Esophagus squamous epithelium (tissue), 5 donors: ENCODE measurements around the gene HOXA10. TPM values are rescaled to one million over a fixed set of nuclear protein-coding genes. Genes with fewer than 3 reads are reported as not detected.

Experiments
- DNase-seq: peaks from one replicate; lab custom pipeline; 2025; lab: John Stamatoyannopoulos, UW
- H3K27ac ChIP-seq, 4 donors: fragments of 200-600 bp; sonication (generic); one replicate each; pipeline ENCODE4 v1.5.1; 2016 to 2019; ENCODE audit warnings: mild to moderate bottlenecking in 1 of 4
- H3K27me3 ChIP-seq, 4 donors: fragments of 200-600 bp; sonication (generic); 1 replicate in 3 of 4; 2 replicates in 1 of 4; pipeline versions ENCODE4 v1.5.1 to v1.6.0; 2017 to 2021; ENCODE audit warnings: antibody characterized with exemption in 1 of 4
- H3K36me3 ChIP-seq, 3 donors: fragments of 200-600 bp; sonication (generic); one replicate each; pipeline ENCODE4 v1.5.1; 2016 to 2019
- H3K4me1 ChIP-seq, 3 donors: fragments of 200-600 bp; sonication (generic); one replicate each; pipeline ENCODE4 v1.5.1; 2017 to 2019
- H3K4me3 ChIP-seq, 4 donors: fragments of 200-600 bp; sonication (generic); 1 replicate in 3 of 4; 2 replicates in 1 of 4; pipeline ENCODE4 v1.5.1; 2016 to 2019; ENCODE audit warnings: mild to moderate bottlenecking in 2 of 4, moderate library complexity in 1 of 4
- H3K9me3 ChIP-seq, 3 donors: fragments of 200-600 bp; sonication (generic); one replicate each; pipeline ENCODE4 v1.5.1; 2016 to 2019
- POLR2A ChIP-seq, 4 donors: fragments of 450-650 bp; IDR thresholded peaks; one replicate each; pipeline ENCODE4 v1.6.1; 2017; ENCODE audit warnings: antibody characterized with exemption in 4 of 4, mild to moderate bottlenecking in 4 of 4, moderate library complexity in 3 of 4
- WGBS, 2 donors: methylation state at CpG; one replicate each; pipeline ENCODE4 v1.1.5; 2018; 5-methylcytosine and 5-hydroxymethylcytosine counted together
- intact Hi-C: fragments of 100-400 bp; cut with DNase I; formaldehyde crosslinking; loops from one replicate; pipeline ENCODE4 v1.15.0; 2022
- total RNA-seq, 4 donors: library from RNA; depleted of rRNA; stranded (reverse); fragments of >200 nt; gene quantifications; one replicate each; pipeline ENCODE4 v1.1.0, GENCODE V29; 2016
- TF ChIP-seq, protein P1 (sequence below), 6 experiments: fragments of 450-650 bp in 4 of 6; fragments of 200-600 bp in 2 of 6; sonication (generic) in 2 of 6; IDR thresholded peaks; one replicate each; pipeline ENCODE4 v1.5.1; 2016 to 2019; ENCODE audit warnings: antibody characterized with exemption in 6 of 6, mild to moderate bottlenecking in 4 of 6, moderate library complexity in 4 of 6
- donor health status: DM: yes; HTN: yes; CAD: no.

Gene HOXA10
- total RNA-seq, 4 donors from 2014 or later, result not detected

DNA sequence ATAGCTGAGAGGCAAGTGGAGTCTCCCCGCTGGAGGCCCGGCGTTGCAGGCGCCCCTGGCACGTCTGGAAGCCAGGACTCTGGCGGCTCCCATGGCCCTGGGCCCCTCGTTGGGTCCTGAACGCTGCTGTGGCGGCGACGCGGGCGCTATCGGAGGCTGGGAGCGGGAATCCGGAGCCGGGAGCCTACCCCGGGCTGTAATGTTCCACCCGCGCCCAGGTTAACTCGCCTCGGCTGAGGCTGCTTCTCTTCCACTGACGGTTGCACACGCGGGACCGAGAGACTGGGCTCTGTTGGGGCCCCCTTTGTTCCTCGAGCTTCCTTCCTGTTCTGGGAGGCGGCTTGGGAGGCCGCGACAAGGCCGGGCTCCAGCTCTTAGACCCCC is 29.3 kb downstream of the HOXA10 start:
- Histone ChIP-seq H3K9me3 (no peaks in the 10 kb centered on the region), H3K4me3 (peak overlapping the region; percentile 17 to 89 (median 70)), H3K27me3 (peaks cover 0 to 92% (median 3%) of the 10 kb centered on the region in 4 donors), H3K27ac (peak overlapping the region in 1 of 4 donors; percentile 67), H3K4me1 (peaks cover 7 to 66% (median 11%) of the 10 kb centered on the region in 3 donors), H3K36me3 (no peaks in the 10 kb centered on the region)
- no peak for DNase-seq
- TF ChIP-seq, protein P1, sequence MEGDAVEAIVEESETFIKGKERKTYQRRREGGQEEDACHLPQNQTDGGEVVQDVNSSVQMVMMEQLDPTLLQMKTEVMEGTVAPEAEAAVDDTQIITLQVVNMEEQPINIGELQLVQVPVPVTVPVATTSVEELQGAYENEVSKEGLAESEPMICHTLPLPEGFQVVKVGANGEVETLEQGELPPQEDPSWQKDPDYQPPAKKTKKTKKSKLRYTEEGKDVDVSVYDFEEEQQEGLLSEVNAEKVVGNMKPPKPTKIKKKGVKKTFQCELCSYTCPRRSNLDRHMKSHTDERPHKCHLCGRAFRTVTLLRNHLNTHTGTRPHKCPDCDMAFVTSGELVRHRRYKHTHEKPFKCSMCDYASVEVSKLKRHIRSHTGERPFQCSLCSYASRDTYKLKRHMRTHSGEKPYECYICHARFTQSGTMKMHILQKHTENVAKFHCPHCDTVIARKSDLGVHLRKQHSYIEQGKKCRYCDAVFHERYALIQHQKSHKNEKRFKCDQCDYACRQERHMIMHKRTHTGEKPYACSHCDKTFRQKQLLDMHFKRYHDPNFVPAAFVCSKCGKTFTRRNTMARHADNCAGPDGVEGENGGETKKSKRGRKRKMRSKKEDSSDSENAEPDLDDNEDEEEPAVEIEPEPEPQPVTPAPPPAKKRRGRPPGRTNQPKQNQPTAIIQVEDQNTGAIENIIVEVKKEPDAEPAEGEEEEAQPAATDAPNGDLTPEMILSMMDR (IDR thresholded peaks at IDR 0.05), result no peak
- no peak for TF ChIP-seq POLR2A (IDR thresholded peaks at IDR 0.05)
- 51% methylated on average over 10 of the region's 31 CpGs for WGBS, 2 donors
- intact Hi-C loops, result loop anchor here (5.0 kb wide), 1 partner anchor 287 kb away; no protein-coding TSS in a partner anchor

DNA sequence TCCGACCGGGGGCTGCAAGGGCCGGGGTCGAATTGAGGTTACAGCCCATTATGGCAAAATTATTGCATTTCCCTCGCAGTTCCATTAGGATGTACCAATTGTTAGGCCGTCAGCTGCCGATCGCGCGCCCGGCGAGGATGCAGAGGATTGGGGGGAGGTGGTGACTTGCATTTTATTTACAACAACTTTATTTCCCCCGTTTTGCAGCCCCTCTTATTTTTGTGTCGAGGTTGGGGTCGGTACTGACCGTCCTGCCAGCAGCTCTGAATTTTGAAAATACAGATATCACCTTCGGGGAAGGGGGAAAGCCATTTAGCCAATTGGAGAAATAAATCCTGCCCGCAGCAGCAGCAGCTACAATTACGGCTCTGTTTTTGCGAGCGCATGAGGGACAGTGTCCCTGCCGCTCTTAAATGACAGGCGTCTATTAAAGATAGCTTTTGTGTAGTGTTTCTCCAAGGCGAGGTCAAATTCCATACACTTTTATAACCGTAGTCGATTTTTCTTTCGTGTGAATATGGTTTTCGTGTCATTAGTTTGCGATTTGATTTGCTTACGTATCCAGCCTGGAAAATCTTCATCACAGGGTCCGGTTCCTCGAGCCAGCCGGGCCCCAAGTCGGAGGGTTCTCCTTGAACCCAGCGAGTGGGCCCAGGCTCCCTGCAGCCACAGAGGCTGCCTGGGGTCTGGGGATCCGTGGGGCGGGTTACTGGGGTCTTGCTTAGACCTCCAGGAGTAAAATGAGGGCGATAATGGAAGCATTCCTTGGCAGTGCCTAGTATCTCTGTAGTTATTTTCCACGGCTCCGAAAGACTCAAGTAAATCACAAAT is 30.0 kb downstream of the HOXA10 start:
- H3K9me3 ChIP-seq, result no peaks in the 10 kb centered on the region
- peaks cover 0 to 92% (median 3%) of the 10 kb centered on the region in 4 donors for H3K27me3 ChIP-seq
- intact Hi-C loops, result loop anchor here (5.0 kb wide), 1 partner anchor 287 kb away; no protein-coding TSS in a partner anchor
- WGBS, 2 donors, result 32 to 33% methylated on average over 28 to 31 of the region's 40 CpGs
- TF ChIP-seq, protein P1 (IDR thresholded peaks at IDR 0.05), result no peak
- TF ChIP-seq POLR2A (IDR thresholded peaks at IDR 0.05), result no peak
- H3K4me3 ChIP-seq, result peak overlapping the region; percentile 65 to 89 (median 74)
- H3K36me3 ChIP-seq, result no peaks in the 10 kb centered on the region
- DNase-seq, result no peak
- peak overlapping the region; percentile 42 to 97 (median 80) for H3K27ac ChIP-seq
- peaks cover 7 to 66% (median 11%) of the 10 kb centered on the region in 3 donors for H3K4me1 ChIP-seq

DNA sequence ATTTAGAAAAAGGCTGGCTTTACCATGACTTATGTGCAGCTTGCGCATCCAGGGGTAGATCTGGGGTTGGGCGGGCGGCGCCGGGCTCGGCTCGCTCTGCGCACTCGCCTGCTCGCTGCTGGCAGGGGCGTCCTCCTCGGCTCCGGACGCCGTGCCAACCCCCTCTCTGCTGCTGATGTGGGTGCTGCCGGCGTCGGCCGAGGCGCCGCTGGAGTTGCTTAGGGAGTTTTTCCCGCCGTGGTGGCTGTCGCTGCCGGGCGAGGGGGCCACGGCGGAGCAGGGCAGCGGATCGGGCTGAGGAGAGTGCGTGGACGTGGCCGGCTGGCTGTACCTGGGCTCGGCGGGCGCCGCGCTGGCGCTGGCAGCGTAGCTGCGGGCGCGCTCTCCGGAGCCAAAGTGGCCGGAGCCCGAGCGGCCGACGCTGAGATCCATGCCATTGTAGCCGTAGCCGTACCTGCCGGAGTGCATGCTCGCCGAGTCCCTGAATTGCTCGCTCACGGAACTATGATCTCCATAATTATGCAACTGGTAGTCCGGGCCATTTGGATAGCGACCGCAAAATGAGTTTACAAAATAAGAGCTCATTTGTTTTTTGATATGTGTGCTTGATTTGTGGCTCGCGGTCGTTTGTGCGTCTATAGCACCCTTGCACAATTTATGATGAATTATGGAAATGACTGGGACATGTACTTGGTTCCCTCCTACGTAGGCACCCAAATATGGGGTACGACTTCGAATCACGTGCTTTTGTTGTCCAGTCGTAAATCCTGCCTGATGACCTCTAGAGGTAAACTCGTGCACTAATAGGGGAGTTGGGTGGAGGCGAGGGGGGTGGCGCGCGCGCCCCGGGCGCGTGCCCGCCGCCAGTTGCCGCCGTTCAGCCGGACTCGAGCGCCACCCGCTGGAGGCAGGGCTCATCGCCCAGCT is 30.8 kb downstream of the HOXA10 start, which contains the start of gene HOXA5:
HOXA5 (minus strand) TSS at position 659 of the 927 bp plus-strand sequence; CDS start at position 585, 74 bp downstream.
- Histone ChIP-seq H3K9me3 (no peaks in the 10 kb centered on the region), H3K36me3 (no peaks in the 10 kb centered on the region), H3K27ac (peak within 1 kb of the TSS; percentile 92 to 97 (median 92)), H3K4me1 (peaks cover 5 to 59% (median 8%) of the 10 kb centered on the region in 3 donors), H3K27me3 (peaks cover 0 to 88% (median 2%) of the 10 kb centered on the region in 4 donors), H3K4me3 (peak within 1 kb of the TSS; percentile 65 to 89 (median 74))
- DNase-seq, result no peak
- intact Hi-C loops, result loop anchor here (5.0 kb wide), 1 partner anchor 286 kb away; no protein-coding TSS in a partner anchor
- WGBS, 2 donors, result 30 to 42% methylated on average over 17 to 22 of the region's 86 CpGs
- TF ChIP-seq POLR2A (IDR thresholded peaks at IDR 0.05), result peak in 3 of 4 donors; percentile 81 to 89 (median 82)
- TF ChIP-seq, protein P1 (IDR thresholded peaks at IDR 0.05), result peak; percentile 74 to 98 (median 92)

DNA sequence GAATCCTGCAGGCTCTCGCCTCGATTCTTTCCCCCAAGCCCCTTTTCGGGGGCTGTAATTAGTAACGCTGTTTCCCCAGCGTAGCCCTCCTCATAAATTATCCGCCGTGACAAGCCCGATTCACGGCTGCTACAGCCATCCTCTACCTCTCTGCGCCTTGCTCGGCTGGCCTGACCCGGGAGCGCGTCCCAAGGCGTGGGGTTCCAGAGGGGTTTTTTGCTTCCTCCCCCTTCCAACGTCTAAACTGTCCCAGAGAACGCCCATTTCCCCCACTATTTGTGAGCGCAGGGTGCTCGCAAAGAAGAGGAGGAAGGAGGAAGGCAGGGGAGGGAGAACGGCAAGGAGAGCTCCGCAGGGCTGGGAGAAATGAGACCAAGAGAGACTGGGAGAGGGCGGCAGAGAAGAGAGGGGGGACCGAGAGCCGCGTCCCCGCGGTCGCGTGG is 31.5 kb downstream of the HOXA10 start:
- 6 to 33% methylated on average over 13 to 26 of the region's 29 CpGs for WGBS, 2 donors
- H3K9me3 ChIP-seq, result no peaks in the 10 kb centered on the region
- peaks cover 0 to 52% (median 3%) of the 10 kb centered on the region in 3 donors for H3K4me1 ChIP-seq
- no peak for TF ChIP-seq POLR2A (IDR thresholded peaks at IDR 0.05)
- TF ChIP-seq, protein P1 (IDR thresholded peaks at IDR 0.05), result no peak
- intact Hi-C loops, result loop anchor here (5.0 kb wide), 1 partner anchor 285 kb away; no protein-coding TSS in a partner anchor
- H3K4me3 ChIP-seq, result peak overlapping the region; percentile 65 to 89 (median 74)
- H3K27ac ChIP-seq, result peak overlapping the region; percentile 92 to 97 (median 92)
- DNase-seq, result no peak
- H3K27me3 ChIP-seq, result peaks cover 0 to 81% (median 0%) of the 10 kb centered on the region in 4 donors
- no peaks in the 10 kb centered on the region for H3K36me3 ChIP-seq
